ENCODE data around the gene CLIC1.

Gene CLIC1

DNA sequence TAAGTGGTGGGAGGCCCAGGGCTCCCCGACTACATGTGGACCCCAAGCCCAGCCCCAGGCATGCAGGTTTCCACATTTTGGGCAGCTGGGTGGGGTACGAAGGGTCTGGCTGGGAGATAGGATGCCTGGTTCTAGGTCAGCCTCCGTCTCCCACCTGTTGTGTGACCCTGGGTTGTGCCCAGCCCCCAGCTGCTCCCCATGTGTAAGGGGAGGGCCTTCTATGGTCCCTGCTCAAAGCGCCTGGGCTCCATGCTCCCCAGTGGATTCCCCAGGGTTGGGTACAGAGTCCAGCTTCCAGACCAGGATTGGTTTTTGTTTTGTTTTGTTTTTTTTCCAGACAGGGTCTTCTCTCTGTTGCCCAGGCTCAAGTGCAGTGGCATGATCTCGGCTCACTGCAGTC lies 41.9 kb upstream of the CLIC1 start:
- TF ChIP-seq TAF1 (IDR thresholded peaks at IDR 0.05; ENCODE audit: borderline replicate concordance, insufficient read depth, low read length): no peak
- no peak for TF ChIP-seq FOXP2 (optimal IDR thresholded peaks at IDR 0.05; ENCODE audit: borderline replicate concordance, extremely low read depth, extremely low read length, insufficient read depth)
- no peak for TF ChIP-seq POLR2AphosphoS5 (IDR thresholded peaks at IDR 0.05; ENCODE audit: low read depth, low read length)
- TF ChIP-seq SIN3A (IDR thresholded peaks at IDR 0.05; ENCODE audit: borderline replicate concordance, insufficient read depth, low read length): no peak
- TF ChIP-seq, protein P1, sequence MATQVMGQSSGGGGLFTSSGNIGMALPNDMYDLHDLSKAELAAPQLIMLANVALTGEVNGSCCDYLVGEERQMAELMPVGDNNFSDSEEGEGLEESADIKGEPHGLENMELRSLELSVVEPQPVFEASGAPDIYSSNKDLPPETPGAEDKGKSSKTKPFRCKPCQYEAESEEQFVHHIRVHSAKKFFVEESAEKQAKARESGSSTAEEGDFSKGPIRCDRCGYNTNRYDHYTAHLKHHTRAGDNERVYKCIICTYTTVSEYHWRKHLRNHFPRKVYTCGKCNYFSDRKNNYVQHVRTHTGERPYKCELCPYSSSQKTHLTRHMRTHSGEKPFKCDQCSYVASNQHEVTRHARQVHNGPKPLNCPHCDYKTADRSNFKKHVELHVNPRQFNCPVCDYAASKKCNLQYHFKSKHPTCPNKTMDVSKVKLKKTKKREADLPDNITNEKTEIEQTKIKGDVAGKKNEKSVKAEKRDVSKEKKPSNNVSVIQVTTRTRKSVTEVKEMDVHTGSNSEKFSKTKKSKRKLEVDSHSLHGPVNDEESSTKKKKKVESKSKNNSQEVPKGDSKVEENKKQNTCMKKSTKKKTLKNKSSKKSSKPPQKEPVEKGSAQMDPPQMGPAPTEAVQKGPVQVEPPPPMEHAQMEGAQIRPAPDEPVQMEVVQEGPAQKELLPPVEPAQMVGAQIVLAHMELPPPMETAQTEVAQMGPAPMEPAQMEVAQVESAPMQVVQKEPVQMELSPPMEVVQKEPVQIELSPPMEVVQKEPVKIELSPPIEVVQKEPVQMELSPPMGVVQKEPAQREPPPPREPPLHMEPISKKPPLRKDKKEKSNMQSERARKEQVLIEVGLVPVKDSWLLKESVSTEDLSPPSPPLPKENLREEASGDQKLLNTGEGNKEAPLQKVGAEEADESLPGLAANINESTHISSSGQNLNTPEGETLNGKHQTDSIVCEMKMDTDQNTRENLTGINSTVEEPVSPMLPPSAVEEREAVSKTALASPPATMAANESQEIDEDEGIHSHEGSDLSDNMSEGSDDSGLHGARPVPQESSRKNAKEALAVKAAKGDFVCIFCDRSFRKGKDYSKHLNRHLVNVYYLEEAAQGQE (IDR thresholded peaks at IDR 0.05; ENCODE audit: insufficient read depth in 1 of 2, low read depth in 2 of 2, low read length in 2 of 2): no peak

DNA sequence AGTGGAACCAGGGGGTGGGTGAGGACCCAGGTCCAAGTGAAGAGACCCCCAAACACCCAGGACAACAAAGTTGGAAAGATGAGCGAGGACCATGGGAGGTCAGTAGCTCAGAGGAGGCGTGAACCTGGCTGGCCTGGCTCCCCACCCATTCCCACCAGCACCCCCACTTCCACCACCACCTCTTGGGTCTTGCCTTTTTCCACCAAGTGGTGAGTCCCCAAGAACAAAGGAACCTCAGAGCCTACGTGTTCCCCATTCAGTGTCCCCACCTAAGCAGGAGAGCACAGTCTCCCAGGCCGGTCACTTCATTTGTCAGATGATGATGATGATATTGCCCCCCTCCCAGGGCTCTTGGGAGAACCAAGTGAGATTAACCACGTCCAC lies 41.3 kb upstream of the CLIC1 start:
- no peak for TF ChIP-seq TAF1 (IDR thresholded peaks at IDR 0.05; ENCODE audit: borderline replicate concordance, insufficient read depth, low read length)
- TF ChIP-seq, protein P1 (IDR thresholded peaks at IDR 0.05; ENCODE audit: insufficient read depth in 1 of 2, low read depth in 2 of 2, low read length in 2 of 2): no peak
- no peak for TF ChIP-seq FOXP2 (optimal IDR thresholded peaks at IDR 0.05; ENCODE audit: borderline replicate concordance, extremely low read depth, extremely low read length, insufficient read depth)
- TF ChIP-seq POLR2AphosphoS5 (IDR thresholded peaks at IDR 0.05; ENCODE audit: low read depth, low read length): no peak; the same call in 1 of the 2 replicates
- TF ChIP-seq SIN3A (IDR thresholded peaks at IDR 0.05; ENCODE audit: borderline replicate concordance, insufficient read depth, low read length): no peak

DNA sequence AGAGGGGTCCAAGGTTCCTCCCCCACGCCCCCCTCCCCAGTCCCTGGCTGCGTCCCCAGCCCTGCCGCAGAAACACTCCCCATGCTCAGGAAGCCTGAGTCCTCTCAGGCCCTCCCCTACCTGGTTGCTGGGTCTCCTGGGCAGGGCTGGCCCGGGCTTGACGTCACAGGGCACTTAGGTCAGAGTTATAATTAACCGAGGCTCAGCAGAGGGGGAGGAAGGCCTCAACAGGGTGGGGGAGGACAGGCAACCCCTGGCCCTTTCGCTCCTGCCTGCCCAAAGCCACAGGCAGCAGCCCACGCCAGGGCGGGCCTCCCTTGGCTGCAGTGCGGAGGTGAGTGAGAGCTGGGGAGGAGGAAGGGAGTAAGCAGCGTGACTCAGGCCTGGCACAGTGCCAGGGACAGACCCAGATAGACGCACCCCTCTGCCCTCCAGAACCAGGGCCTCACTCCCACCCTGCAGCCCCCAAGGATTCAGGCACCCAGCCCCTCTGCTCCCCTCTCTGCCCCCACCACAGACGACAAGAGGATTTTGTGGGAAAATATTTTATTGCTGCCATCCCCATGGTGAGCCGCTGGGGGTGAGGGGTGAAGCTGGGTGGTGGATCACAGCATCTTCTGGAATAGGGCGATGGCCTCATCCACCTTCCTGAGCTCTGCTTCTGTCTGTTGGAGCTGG lies 40.8 kb upstream of the CLIC1 start, which contains the start of gene VWA7:
Gene VWA7, minus strand, starts transcription at position 340 of the 678 bp plus-strand sequence. CDS start 549 bp downstream, outside the sequence.
- TF ChIP-seq TAF1 (IDR thresholded peaks at IDR 0.05; ENCODE audit: borderline replicate concordance, insufficient read depth, low read length) (peak; percentile 54; the same call in 1 of the 2 replicates), POLR2AphosphoS5 (IDR thresholded peaks at IDR 0.05; ENCODE audit: low read depth, low read length) (peak; percentile 70), FOXP2 (optimal IDR thresholded peaks at IDR 0.05; ENCODE audit: borderline replicate concordance, extremely low read depth, extremely low read length, insufficient read depth) (no peak), SIN3A (IDR thresholded peaks at IDR 0.05; ENCODE audit: borderline replicate concordance, insufficient read depth, low read length) (peak; percentile 78; the same call in 1 of the 2 replicates)
- TF ChIP-seq, protein P1 (IDR thresholded peaks at IDR 0.05; ENCODE audit: insufficient read depth in 1 of 2, low read depth in 2 of 2, low read length in 2 of 2): peak in 1 of 2 experiments; percentile 13; a peak in 3 of 4 replicates

DNA sequence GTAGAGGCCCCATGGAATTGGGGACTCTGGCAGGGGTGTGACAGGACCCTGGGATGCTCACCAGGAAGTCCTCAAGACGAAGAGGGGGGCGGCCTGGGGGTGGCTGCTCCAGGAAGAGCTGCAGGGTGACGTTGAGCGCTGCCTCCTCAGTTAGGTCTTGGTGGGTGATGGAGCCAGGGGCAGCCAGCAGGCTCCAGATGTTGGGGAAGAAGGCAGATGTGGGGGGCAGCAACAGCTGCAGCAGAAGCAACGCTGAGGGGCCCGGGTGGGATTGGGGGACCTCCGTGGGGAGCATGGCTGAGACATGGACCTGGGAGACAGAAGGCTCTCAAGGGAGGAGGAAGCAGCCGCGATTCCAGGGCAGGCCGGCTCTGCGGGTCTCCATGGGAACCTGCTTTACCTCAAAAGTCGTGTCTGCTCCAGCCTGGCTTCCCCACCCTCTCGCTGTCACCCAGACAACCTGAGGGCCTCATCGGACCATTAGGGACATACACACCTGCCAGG lies 40.2 kb upstream of the CLIC1 start:
- TF ChIP-seq, protein P1 (IDR thresholded peaks at IDR 0.05; ENCODE audit: insufficient read depth in 1 of 2, low read depth in 2 of 2, low read length in 2 of 2): no peak
- no peak for TF ChIP-seq TAF1 (IDR thresholded peaks at IDR 0.05; ENCODE audit: borderline replicate concordance, insufficient read depth, low read length)
- no peak for TF ChIP-seq POLR2AphosphoS5 (IDR thresholded peaks at IDR 0.05; ENCODE audit: low read depth, low read length)
- TF ChIP-seq SIN3A (IDR thresholded peaks at IDR 0.05; ENCODE audit: borderline replicate concordance, insufficient read depth, low read length): no peak
- TF ChIP-seq FOXP2 (optimal IDR thresholded peaks at IDR 0.05; ENCODE audit: borderline replicate concordance, extremely low read depth, extremely low read length, insufficient read depth): no peak
